CD4-positive, alpha-beta T cell treated with Interleukin-17A for 4 hours (primary cell): Measurements from ENCODE around the gene KCNIP3.
"Not testable (repeated sequence)": the region's sequence is repeated elsewhere in the genome, so short reads cannot be mapped to it uniquely, and the experiment has no call there.

Source experiments
- DNase-seq: peaks from one replicate; pipeline ENCODE4 v3.0.0-alpha.2; 2020; ENCODE audit warnings: mixed read lengths

Gene KCNIP3

GRCh38 chr2:95433373-95433772 is 136.2 kb downstream of the KCNIP3 start:
- not testable (repeated sequence) for DNase-seq

- DNase-seq = not testable (repeated sequence)
Measured at GRCh38 chr2:95433973-95434372, 136.8 kb downstream of the KCNIP3 start.

- not testable (repeated sequence) for DNase-seq
Measured at GRCh38 chr2:95434507-95435076, 137.4 kb downstream of the KCNIP3 start.

GRCh38 chr2:95435162-95435871 is 138.2 kb downstream of the KCNIP3 start:
- DNase-seq = not testable (repeated sequence)
